T-helper 22 cell (primary cell): ENCODE measurements around the gene RFWD3.

Experiments
- DNase-seq: peaks from one replicate; pipeline ENCODE4 v3.0.0-alpha.2; 2020; ENCODE audit warnings: low read depth

The RFWD3 gene

DNA sequence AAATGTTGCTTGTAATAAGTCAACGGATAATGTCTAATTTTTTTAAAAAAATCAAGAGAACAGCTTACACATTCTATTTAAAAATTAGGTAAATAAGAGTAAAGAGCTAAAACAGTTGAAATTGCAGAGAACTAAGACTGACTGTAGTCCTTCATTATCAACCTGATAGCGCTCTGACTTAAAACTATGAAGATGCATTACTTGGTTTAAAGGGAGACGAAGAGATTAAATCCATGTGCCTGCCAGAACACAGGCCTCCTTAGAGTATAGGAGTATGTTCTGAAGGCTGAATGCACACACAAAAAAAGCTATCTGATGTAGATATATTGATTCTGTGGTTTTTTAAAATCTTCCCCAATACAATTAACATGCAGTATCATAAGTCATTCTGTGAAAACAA is 88.2 kb downstream of the RFWD3 start:
- no peak for DNase-seq

DNA sequence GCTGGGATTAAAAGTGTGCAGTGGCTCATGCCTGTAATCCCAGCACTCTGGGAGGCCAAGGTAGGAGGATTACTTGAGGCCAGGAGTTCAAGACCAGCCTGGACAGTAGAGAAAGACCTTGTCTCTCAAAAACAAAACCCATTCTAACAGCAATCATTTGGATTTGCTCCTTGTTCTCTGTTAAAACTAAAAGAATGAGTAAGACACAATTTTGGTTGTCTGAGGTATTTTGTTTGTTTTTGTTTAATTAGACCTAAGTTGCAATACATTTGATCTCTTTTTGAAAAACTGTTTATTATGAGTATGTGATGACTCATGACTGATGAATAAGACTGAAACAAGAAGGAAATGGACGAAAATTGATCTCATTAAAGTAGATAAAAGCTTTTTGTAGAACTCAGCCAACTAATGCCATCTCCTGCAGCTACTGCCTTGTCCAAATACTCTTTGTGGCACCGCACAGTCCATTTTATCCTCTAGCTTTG is 88.8 kb downstream of the RFWD3 start:
- no peak for DNase-seq

DNA sequence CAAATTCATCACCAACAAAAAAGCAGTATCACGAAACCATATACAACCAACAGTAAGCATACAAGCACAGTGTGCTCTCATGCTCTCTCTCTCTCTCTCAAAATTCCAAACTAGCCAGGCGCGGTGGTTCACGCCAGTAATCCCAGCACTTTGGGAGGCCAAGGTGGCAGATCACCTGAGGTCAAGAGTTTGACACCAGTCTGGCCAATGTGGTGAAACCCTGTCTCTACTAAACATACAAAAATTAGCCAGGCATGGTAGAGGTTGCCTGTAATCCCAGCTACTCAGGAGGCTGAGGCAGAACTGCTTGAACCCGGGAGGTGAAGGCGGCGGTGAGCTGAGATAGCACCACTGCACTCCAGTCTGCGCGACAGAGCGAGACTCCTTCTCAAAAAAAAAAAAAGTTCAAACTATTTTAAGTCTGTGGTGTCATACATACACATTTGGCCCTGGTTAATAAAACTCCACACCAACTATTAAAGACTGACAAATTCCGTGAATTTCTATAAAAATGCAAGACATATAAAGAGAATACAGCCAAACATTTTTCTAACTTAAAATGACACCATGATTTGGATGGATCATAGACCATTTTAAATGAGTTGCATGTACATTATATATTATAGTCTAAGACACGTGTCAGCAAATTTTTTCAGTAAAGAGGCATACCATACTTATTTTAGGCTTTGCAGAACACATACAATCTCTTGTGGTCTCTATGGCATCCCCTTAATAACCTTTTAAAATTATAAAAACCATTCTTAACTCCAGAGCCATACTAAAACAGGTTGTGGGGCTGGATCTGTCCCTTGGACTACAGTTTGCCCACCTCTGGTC is 90.7 kb downstream of the RFWD3 start:
- DNase-seq, result no peak

DNA sequence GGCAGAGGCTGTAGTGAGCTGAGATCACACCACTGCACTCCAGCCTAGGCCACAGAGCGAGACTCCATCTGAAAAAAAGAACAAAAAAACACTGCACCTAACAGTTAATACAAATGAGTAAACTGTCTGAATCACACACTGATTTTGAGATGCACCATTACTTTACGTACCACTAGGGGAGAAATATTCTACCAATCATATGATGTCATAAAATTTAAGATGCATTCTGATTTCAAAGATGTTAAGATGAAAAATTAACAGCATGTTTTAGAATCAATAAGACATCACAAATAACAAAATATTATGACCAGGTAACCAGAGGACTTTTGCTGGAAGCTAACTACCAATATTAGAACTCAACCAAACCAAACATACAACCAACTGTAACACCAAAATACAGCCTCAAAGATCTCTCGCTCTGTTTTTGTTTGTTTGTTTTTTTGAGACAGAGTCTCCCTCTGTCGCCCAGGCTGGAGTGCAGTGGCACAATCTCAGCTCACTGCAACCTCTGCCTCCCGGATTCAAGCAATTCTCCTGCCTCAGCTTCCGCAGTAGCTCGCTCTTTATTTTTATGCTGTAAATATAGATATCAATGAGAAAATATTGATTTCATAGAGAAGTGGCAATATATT is 91.4 kb downstream of the RFWD3 start:
- DNase-seq, result no peak

DNA sequence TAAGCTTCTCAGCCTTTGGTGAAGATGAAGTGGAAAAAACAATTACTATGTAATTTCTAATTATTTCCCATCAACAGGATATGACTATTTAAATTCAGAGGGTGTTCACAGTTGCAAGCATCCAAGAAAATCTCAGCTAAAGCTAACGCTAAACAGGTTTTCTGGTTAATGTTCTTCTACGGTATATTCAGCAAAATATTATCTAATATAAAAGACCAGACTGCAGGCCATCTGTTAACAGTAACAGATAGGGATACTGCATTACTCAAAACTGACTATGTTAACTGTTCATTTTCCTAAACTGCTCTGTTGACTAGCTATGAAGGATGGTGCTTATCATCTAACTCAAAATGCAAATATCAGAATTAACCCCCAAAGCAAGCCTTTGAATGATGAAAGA is 92.5 kb downstream of the RFWD3 start:
- DNase-seq, result no peak

DNA sequence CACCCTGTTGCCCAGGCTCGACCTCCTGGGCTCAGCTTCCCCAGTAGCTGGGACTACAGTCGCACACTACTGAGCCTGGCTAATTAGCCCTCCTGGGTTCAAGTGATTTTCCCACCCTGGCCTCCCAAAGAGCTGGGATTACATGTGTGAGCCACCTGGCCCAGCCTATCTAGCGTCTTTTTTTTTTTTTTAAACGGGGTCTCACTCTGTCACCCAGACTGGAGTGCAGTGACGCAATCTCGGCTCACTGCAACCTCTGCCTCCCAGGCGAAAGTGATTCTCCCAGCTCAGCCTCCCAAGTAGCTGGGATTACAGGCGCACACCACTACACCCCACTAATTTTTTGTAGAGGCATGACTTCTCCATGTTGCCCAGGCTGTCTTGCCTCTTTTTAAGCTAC is 93.1 kb downstream of the RFWD3 start:
- DNase-seq, result no peak
